GM12878 (cell line): Measurements from ENCODE around the gene PHOX2A. TPM values are rescaled to one million over a fixed set of nuclear protein-coding genes. Genes with fewer than 3 reads are reported as not detected.

ENCODE experiments used
- ATAC-seq: fragments of 200-7000 bp; cut with Tn5 transposase; 3 replicates; pipeline ENCODE4 v1.9.1; 2020; ENCODE audit warnings: mild to moderate bottlenecking, moderate library complexity
- BruUV-seq: library from RNA; stranded (reverse); fragments of 400-500 nt; replicated peaks from 2 replicates; lab custom pipeline; 2021; lab: Mats Ljungman, UMichigan
- CTCF ChIA-PET: fragments of 300-600 bp; sonication (Branson Sonifier 250); formaldehyde crosslinking; extraction: SDS; loops from one replicate; lab custom pipeline; 2021; ENCODE audit warnings: inconsistent platforms; lab: Yijun Ruan, JAX
- POLR2A ChIA-PET: fragments of 350-600 bp; formaldehyde crosslinking; extraction: SDS; loops from one replicate; lab custom pipeline; 2021; ENCODE audit warnings: inconsistent platforms; lab: Charles Lee
- RAD21 ChIA-PET: fragments of 300-600 bp; sonication (Branson Sonifier 250); formaldehyde crosslinking; loops from one replicate; lab custom pipeline; 2023; ENCODE audit warnings: antibody characterized with exemption; ENCODE audit not compliant: unreplicated experiment; lab: Charles Lee
- SMC1A ChIA-PET: fragments of 300-600 bp; sonication (Branson Sonifier 250); formaldehyde crosslinking; loops from one replicate; lab custom pipeline; 2023; ENCODE audit not compliant: unreplicated experiment, uncharacterized antibody; lab: Charles Lee
- DNase-seq: peaks from one replicate; pipeline ENCODE4 v3.0.0-alpha.2; 2011; ENCODE audit warnings: low read depth, low spot score
- FAIRE-seq: peaks from 3 replicates; lab custom pipeline; 2011; peaks lifted over from hg19 to GRCh38; lab: Jason Lieb, UNC
- H2AFZ ChIP-seq: 2 replicates; pipeline ENCODE4 v1.6.0; 2011; ENCODE audit warnings: low read depth, low read length, control low read depth; ENCODE audit not compliant: control insufficient read depth
- H3K27ac ChIP-seq: 2 replicates; pipeline ENCODE4 v1.5.1; 2011; ENCODE audit warnings: control low read depth; ENCODE audit not compliant: control insufficient read depth, insufficient read depth
- H3K27me3 ChIP-seq, 2 experiments: replicated peaks in 1 of 2; 2 replicates each; pipeline versions ENCODE4 v1.6.0 to v1.6.1; 2011; ENCODE audit warnings: low read length in 1 of 2; ENCODE audit not compliant: control insufficient read depth in 2 of 2, insufficient read depth in 2 of 2
- H3K36me3 ChIP-seq, 2 experiments: 2 replicates each; pipeline ENCODE4 v1.5.1; 2011; ENCODE audit warnings: low read length in 1 of 2; ENCODE audit not compliant: control insufficient read depth in 2 of 2, insufficient read depth in 2 of 2
- H3K4me1 ChIP-seq: 2 replicates; pipeline ENCODE4 v1.6.1; 2011; ENCODE audit warnings: mild to moderate bottlenecking, low read length, moderate library complexity, mixed read lengths; ENCODE audit not compliant: control insufficient read depth, insufficient read depth
- H3K4me2 ChIP-seq: 2 replicates; pipeline ENCODE4 v1.6.0; 2011; ENCODE audit warnings: control low read depth; ENCODE audit not compliant: control insufficient read depth, insufficient read depth
- H3K4me3 ChIP-seq: fragments of 200-600 bp; sonication (generic); 2 replicates; pipeline ENCODE4 v1.5.1; 2016
- H3K79me2 ChIP-seq: 2 replicates; pipeline ENCODE4 v1.6.0; 2011; ENCODE audit warnings: low read length; ENCODE audit not compliant: control insufficient read depth, insufficient read depth
- H3K9ac ChIP-seq: 2 replicates; pipeline ENCODE4 v1.8.0; 2011; ENCODE audit warnings: low read length, control low read depth, mixed read lengths; ENCODE audit not compliant: control insufficient read depth, insufficient read depth
- H3K9me3 ChIP-seq: replicated peaks from 3 replicates; pipeline ENCODE4 v1.5.1; 2011; ENCODE audit warnings: mild to moderate bottlenecking, low read length; ENCODE audit not compliant: control insufficient read depth, insufficient read depth
- H4K20me1 ChIP-seq: 2 replicates; pipeline ENCODE4 v1.6.0; 2011; ENCODE audit not compliant: control insufficient read depth, insufficient read depth
- ATF2 ChIP-seq: IDR thresholded peaks from 2 replicates; pipeline ENCODE4 v1.6.1; 2012; ENCODE audit warnings: low read length, inconsistent platforms
- POLR2A ChIP-seq: IDR thresholded peaks from 2 replicates; pipeline ENCODE4 v1.6.1; 2011; ENCODE audit warnings: low read depth, mild to moderate bottlenecking, low read length
- ZSCAN29 ChIP-seq: fragments of 450-650 bp; IDR thresholded peaks from 2 replicates; pipeline ENCODE4 v1.6.1; 2017; ENCODE audit warnings: mild to moderate bottlenecking, moderate library complexity
- WGBS: methylation state at CpG from one replicate; pipeline ENCODE4 v1.1.6; 2016; ENCODE audit warnings: low lambda C conversion rate; ENCODE audit not compliant: insufficient replicate concordance, insufficient coverage; ENCODE audit errors: missing lambda C conversion rate; 5-methylcytosine and 5-hydroxymethylcytosine counted together
- in situ Hi-C: fragments of 300-500 bp; cut with MboI; formaldehyde crosslinking; loops from 9 replicates; pipeline ENCODE4 v1.14.3; 2018; ENCODE audit warnings: mixed read lengths
- intact Hi-C: fragments of 100-400 bp; cut with micrococcal nuclease; formaldehyde crosslinking; loops from one replicate; pipeline ENCODE4 v1.14.2; 2022; ENCODE audit not compliant: unreplicated experiment
- polyA plus RNA-seq, 11 experiments: library from polyadenylated mRNA; depleted of rRNA in 4 of 11; unstranded in 6 of 11; stranded (reverse) in 5 of 11; fragments of >200 nt; fragmentation: Nextera tagmentation in 4 of 11; fragmentation: Illumina TruSeq in 1 of 11; extraction: Ambion mirVana in 4 of 11; extraction: Trizol in 1 of 11; gene quantifications; 1 replicate in 1 of 11; 2 replicates in 10 of 11; pipeline versions ENCODE4 v1.2.1 to v1.2.3, GENCODE V29; 2011 to 2016; ENCODE audit warnings: inconsistent platforms in 2 of 11, missing spikeins in 2 of 11, low read depth in 1 of 11
- total RNA-seq, 4 experiments: library from RNA; depleted of rRNA in 3 of 4; stranded (reverse); fragments of >200 nt in 3 of 4; fragmentation: Illumina TruSeq in 1 of 4; extraction: Trizol in 1 of 4; gene quantifications; 2 replicates each; pipeline versions ENCODE4 v1.2.1 to v1.2.3, GENCODE V29; 2013 to 2021

Gene PHOX2A
- total and polyA plus RNA-seq, 10 of the 15 experiments (the other 5 are each of a cell fraction or from before 2014, with no cell fraction given) = not detected

- no peak overlapping the region for H2AFZ ChIP-seq
- SMC1A ChIA-PET = interaction anchor here (0.9 to 1.6 kb wide), 3 partner anchors 10 to 199 kb away, joined by 5 to 6 read pairs (median 6); partner anchors contain the start of genes CLPB and INPPL1
- H3K9ac ChIP-seq = no peak overlapping the region
- in situ Hi-C loops = no loop called here
- H3K9me3 ChIP-seq = no peaks in the 10 kb centered on the region
- CTCF ChIA-PET = interaction anchor here (0.8 to 1.9 kb wide), 4 partner anchors 12 to 199 kb away, joined by 3 to 6 read pairs (median 4); partner anchors contain the start of gene CLPB
- intact Hi-C loops = loop anchor here (5.0 kb wide), 1 partner anchor 177 kb away; no protein-coding TSS in a partner anchor
- BruUV-seq = no TSS peak
- WGBS = 95% methylated on average over 16 of the region's 17 CpGs
- H4K20me1 ChIP-seq = no peaks in the 10 kb centered on the region; the same call in 1 of the 2 replicates
- H3K4me3 ChIP-seq = no peak overlapping the region
- no peaks in the 10 kb centered on the region for H3K79me2 ChIP-seq
- peaks cover 13 to 21% of the 10 kb centered on the region in 2 experiments; a peak in 3 of 4 replicates for H3K36me3 ChIP-seq
- FAIRE-seq = no peak
- no peak overlapping the region for H3K27ac ChIP-seq
- TF ChIP-seq POLR2A = peak; percentile 20; the same call in 1 of the 2 replicates
- TF ChIP-seq ATF2 = no peak
- no peak overlapping the region for H3K4me2 ChIP-seq
- RAD21 ChIA-PET = interaction anchor here (0.9 to 2.0 kb wide), 4 partner anchors 12 to 206 kb away, joined by 3 to 6 read pairs (median 3); no protein-coding TSS in a partner anchor
- H3K4me1 ChIP-seq = peaks cover 4% of the 10 kb centered on the region
- POLR2A ChIA-PET = interaction anchor here (0.6 to 1.1 kb wide), 2 partner anchors 12 to 120 kb away, joined by 3 to 4 read pairs; no protein-coding TSS in a partner anchor
- no peak for ATAC-seq
- H3K27me3 ChIP-seq = peaks cover 2 to 7% of the 10 kb centered on the region in 2 experiments; a peak in 3 of 4 replicates
- DNase-seq = no peak
These were observed 8.5 kb downstream of the PHOX2A start for GRCh38 chr11:72235351-72236057.

- no peak overlapping the region for H3K27ac ChIP-seq
- intact Hi-C loops = loop anchor here (5.0 kb wide), 1 partner anchor 177 kb away; no protein-coding TSS in a partner anchor
These were observed 9.1 kb downstream of the PHOX2A start for GRCh38 chr11:72234920-72235319.

More at GRCh38 chr11:72234920-72235319, 9.1 kb downstream of the PHOX2A start:
- SMC1A ChIA-PET = no interaction called here
- H4K20me1 ChIP-seq = no peaks in the 10 kb centered on the region; the same call in 1 of the 2 replicates
- H3K27me3 ChIP-seq = peaks cover 0 to 4% of the 10 kb centered on the region in 2 experiments; a peak in 2 of 4 replicates
- H2AFZ ChIP-seq = no peak overlapping the region
- DNase-seq (no peak), FAIRE-seq (no peak), ATAC-seq (no peak)
- RAD21 ChIA-PET = interaction anchor here (0.6 kb wide), 1 partner anchor 16 kb away, joined by 4 read pairs; no protein-coding TSS in a partner anchor
- peaks cover 15 to 25% of the 10 kb centered on the region in 2 experiments; a peak in 3 of 4 replicates for H3K36me3 ChIP-seq
- BruUV-seq = no TSS peak
- no peak overlapping the region for H3K4me3 ChIP-seq
- H3K79me2 ChIP-seq = no peaks in the 10 kb centered on the region
- WGBS = 96% methylated on average over 4 of the region's 4 CpGs
- in situ Hi-C loops = no loop called here
- 0 out of 2 replicates have a peak, but pooled peaks have one; percentile 8 for TF ChIP-seq POLR2A
- TF ChIP-seq ZSCAN29 = no peak
- CTCF ChIA-PET = no interaction called here
- H3K4me1 ChIP-seq = peaks cover 4% of the 10 kb centered on the region
- H3K9me3 ChIP-seq = no peaks in the 10 kb centered on the region
- H3K9ac ChIP-seq = no peak overlapping the region
- H3K4me2 ChIP-seq = no peak overlapping the region
- POLR2A ChIA-PET = no interaction called here
